ENCODE measurements around the gene PTPRD. TPM values are rescaled to one million over a fixed set of nuclear protein-coding genes. Genes with fewer than 3 reads are reported as not detected.

Gene PTPRD
- total and polyA plus RNA-seq, 4 donors, result 97.4 to 229 (median 161) TPM

DNA sequence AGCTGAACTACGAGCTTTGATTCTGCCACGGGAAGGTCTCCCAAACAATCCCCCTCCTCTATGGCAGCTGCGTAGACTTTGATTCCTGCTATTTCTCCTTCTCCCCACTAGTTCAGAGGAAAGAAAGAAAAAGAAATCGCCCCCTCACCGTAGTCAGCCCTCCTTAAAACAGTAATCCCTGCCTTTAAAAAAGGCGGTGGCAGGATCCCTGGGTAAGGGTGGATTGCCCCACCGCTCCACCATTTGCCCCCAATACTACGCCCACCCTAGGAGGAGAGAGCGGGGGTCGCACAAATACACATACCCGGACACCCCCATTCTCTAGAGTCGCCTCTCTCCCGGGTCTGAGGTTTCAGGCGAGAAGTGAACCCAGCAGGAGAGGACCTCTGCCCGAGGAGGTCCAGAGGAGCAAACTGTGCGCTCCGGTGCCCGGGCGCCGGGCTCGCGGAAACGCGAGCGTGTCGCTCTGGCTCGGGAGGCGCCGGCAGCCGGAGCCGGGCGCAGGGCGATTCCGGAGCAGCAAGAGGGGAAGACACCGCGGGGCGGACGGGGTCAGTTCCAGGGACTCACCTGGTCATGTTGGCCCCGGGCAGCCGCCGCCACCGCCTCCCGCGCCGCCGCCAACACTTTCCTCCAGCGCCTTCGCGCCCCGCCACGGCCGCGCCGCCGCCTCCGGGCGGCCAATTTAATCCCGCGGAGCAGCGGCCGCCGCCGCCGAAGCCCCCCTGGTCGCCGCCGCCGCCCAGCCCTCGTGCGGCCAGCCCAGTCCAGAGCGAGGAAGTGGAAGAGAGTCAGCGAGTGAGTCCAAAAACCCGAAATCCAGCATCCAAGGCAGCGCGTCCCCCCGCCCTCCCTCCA, 1755.5 kb downstream of the PTPRD start:
- WGBS (ENCODE audit: insufficient coverage), result under 1% methylated on average over 71 of the region's 76 CpGs
- no peaks in the 10 kb centered on the region for H3K9me3 ChIP-seq (ENCODE audit: control insufficient read depth, insufficient read depth, low read length)
- peaks cover 13% of the 10 kb centered on the region for H3K4me1 ChIP-seq (ENCODE audit: control insufficient read depth, insufficient read depth, low read length)
- peak overlapping the region; percentile 91 for H3K27ac ChIP-seq (ENCODE audit: low read depth, low read length)
- H3K36me3 ChIP-seq (ENCODE audit: control insufficient read depth, insufficient read depth, low read length), result no peaks in the 10 kb centered on the region
- no peaks in the 10 kb centered on the region for H3K27me3 ChIP-seq (ENCODE audit: control insufficient read depth, insufficient read depth, low read length)
- H3K4me3 ChIP-seq (ENCODE audit: low read depth, low read length), result peak overlapping the region; percentile 86
- peak in 2 of 6 donors; percentile 82 to 88 for DNase-seq (ENCODE audit: low read depth in 4 of 6, low spot score in 6 of 6)

DNA sequence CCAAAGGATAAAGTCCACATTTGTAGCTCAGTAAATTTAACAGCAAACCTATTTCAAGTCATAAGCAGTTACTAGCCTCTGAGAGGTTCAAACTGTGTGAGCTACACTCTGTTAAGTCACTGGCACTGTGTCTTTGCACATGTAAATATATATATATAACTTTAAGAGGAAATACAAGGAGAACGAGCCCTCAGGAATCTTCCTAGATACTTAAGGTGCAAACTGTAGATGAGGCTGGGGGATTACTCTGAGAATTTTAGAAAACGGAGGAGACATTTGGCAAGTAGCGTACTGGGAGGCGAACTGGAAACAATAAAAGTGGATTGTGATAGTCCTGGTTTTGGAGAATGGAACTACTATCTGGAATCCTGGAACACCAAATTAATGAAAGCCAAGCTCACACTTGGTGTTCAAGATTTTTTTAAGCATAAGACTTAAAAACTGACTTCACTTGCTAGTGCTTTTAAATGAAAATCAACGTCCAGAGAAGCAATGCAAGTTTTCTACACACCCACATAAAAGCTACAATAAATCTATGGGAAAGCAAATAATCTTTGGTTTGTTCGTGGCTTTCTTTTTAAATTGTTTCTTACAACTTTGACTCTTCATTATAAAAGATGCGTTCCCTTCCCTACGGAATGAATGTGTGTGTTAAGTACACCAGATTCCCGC, 1756.3 kb downstream of the PTPRD start:
- DNase-seq (ENCODE audit: low read depth in 4 of 6, low spot score in 6 of 6), result peak in 2 of 6 donors; percentile 45 to 69
- peak overlapping the region; percentile 86 for H3K4me3 ChIP-seq (ENCODE audit: low read depth, low read length)
- H3K36me3 ChIP-seq (ENCODE audit: control insufficient read depth, insufficient read depth, low read length), result no peaks in the 10 kb centered on the region
- H3K27me3 ChIP-seq (ENCODE audit: control insufficient read depth, insufficient read depth, low read length), result no peaks in the 10 kb centered on the region
- H3K27ac ChIP-seq (ENCODE audit: low read depth, low read length), result peak overlapping the region; percentile 65
- WGBS (ENCODE audit: insufficient coverage), result 10% methylated on average over 3 of the region's 9 CpGs
- H3K4me1 ChIP-seq (ENCODE audit: control insufficient read depth, insufficient read depth, low read length), result peaks cover 13% of the 10 kb centered on the region
- H3K9me3 ChIP-seq (ENCODE audit: control insufficient read depth, insufficient read depth, low read length), result no peaks in the 10 kb centered on the region

DNA sequence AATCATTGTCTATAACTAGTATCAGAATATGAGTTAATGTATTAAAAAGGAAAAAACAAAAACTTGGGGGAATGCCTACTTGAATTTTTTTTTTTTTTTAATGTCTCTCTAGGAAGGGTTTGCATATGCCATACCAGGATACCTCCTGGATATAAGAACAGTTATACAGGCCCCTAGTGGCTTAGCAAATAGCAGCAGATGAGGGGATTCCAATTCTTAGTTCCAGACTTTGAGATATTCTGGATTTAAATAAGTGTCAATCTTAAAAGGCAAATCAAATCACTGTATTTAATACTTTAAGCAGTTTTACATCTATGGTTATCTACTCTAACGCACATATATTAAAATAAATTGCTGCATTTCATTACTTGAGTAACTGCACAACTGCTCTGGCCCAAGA, 1757.8 kb downstream of the PTPRD start:
- no peaks in the 10 kb centered on the region for H3K9me3 ChIP-seq (ENCODE audit: control insufficient read depth, insufficient read depth, low read length)
- WGBS (ENCODE audit: insufficient coverage), result no CpG with 5 or more reads among the region's 1 CpG
- H3K27ac ChIP-seq (ENCODE audit: low read depth, low read length), result no peak overlapping the region
- H3K4me1 ChIP-seq (ENCODE audit: control insufficient read depth, insufficient read depth, low read length), result peaks cover 13% of the 10 kb centered on the region
- peak overlapping the region; percentile 86 for H3K4me3 ChIP-seq (ENCODE audit: low read depth, low read length)
- no peaks in the 10 kb centered on the region for H3K27me3 ChIP-seq (ENCODE audit: control insufficient read depth, insufficient read depth, low read length)
- peak in 2 of 6 donors; percentile 78 to 87 for DNase-seq (ENCODE audit: low read depth in 4 of 6, low spot score in 6 of 6)
- H3K36me3 ChIP-seq (ENCODE audit: control insufficient read depth, insufficient read depth, low read length), result no peaks in the 10 kb centered on the region

DNA sequence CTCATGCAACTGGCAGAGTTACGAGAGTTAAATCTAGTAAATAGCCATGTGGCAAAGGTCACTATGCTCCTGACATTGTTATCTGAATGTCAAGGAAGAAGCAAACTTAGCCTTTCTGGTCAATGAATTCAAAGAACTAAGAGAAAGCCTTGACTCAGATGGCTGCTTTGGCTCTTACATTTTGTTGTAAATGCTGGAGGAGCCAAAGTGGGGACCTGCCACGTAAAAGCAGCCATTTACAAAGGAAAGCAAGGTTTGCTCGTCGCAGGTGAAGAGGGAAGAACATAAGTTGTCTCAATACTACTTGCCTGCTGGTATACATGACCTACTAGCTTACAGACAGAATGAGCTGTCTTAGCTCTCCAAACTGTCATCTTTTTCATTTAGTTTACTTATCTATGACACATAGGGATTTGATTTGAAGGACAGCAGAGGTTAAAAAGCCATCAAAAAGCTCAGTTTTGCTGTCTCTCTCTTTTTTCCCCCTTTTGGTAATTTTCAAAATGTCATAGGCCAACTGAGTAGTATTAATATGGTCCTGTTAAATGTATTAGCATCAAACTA, 1760.4 kb downstream of the PTPRD start:
- WGBS (ENCODE audit: insufficient coverage), result 65% methylated on average over 4 of the region's 4 CpGs
- Histone ChIP-seq H3K27me3 (ENCODE audit: control insufficient read depth, insufficient read depth, low read length) (no peaks in the 10 kb centered on the region), H3K36me3 (ENCODE audit: control insufficient read depth, insufficient read depth, low read length) (no peaks in the 10 kb centered on the region), H3K4me3 (ENCODE audit: low read depth, low read length) (no peak overlapping the region), H3K9me3 (ENCODE audit: control insufficient read depth, insufficient read depth, low read length) (no peaks in the 10 kb centered on the region), H3K27ac (ENCODE audit: low read depth, low read length) (no peak overlapping the region), H3K4me1 (ENCODE audit: control insufficient read depth, insufficient read depth, low read length) (no peaks in the 10 kb centered on the region)
- no peak for DNase-seq (ENCODE audit: low read depth in 4 of 6, low spot score in 6 of 6)

DNA sequence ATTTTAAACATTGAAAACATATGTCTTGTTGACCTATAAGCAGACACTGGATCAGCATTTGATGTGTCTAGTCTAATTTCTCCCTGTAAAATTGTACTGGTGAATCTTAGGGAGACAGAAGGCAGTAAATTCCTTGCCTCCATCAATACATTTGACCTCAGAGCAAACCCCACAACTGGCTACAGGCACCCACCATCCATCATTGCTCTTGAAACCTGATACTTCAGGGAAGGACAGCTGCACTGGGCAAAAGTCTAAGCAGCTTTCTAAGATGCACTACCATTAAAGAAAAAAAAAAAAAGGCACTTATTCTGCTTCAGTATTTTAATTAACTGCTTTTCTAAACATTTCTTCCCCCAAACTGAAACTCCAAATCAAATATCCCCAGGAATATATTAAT, 1761.9 kb downstream of the PTPRD start:
- DNase-seq (ENCODE audit: low read depth in 4 of 6, low spot score in 6 of 6), result no peak
- H3K9me3 ChIP-seq (ENCODE audit: control insufficient read depth, insufficient read depth, low read length), result no peaks in the 10 kb centered on the region
- H3K4me3 ChIP-seq (ENCODE audit: low read depth, low read length), result no peak overlapping the region
- no peaks in the 10 kb centered on the region for H3K4me1 ChIP-seq (ENCODE audit: control insufficient read depth, insufficient read depth, low read length)
- H3K27me3 ChIP-seq (ENCODE audit: control insufficient read depth, insufficient read depth, low read length), result no peaks in the 10 kb centered on the region
- H3K27ac ChIP-seq (ENCODE audit: low read depth, low read length), result no peak overlapping the region
- H3K36me3 ChIP-seq (ENCODE audit: control insufficient read depth, insufficient read depth, low read length), result no peaks in the 10 kb centered on the region

DNA sequence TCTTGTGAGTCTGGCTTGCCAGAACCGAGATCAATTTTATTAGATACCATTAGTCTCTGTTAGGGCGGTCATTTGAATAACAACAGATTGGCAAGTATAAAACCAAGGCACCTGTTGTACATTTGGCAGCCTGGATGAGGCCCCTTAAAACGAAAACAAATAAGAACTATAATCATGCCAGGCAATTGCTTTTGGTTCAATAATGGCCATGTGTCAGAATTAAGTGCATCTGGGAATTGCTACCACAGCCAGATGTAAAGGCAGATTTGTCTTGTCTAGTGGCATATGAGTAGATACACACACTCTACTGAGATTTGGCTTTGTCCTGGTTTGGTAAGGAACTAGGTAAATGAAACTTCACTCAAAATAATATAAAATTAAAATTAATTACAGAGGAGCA, 1767.0 kb downstream of the PTPRD start:
- DNase-seq (ENCODE audit: low read depth in 4 of 6, low spot score in 6 of 6), result peak in 1 of 6 donors; percentile 61
- Histone ChIP-seq H3K4me1 (ENCODE audit: control insufficient read depth, insufficient read depth, low read length) (peaks cover 5% of the 10 kb centered on the region), H3K36me3 (ENCODE audit: control insufficient read depth, insufficient read depth, low read length) (no peaks in the 10 kb centered on the region), H3K27ac (ENCODE audit: low read depth, low read length) (no peak overlapping the region), H3K9me3 (ENCODE audit: control insufficient read depth, insufficient read depth, low read length) (no peaks in the 10 kb centered on the region), H3K27me3 (ENCODE audit: control insufficient read depth, insufficient read depth, low read length) (no peaks in the 10 kb centered on the region), H3K4me3 (ENCODE audit: low read depth, low read length) (no peak overlapping the region)
- WGBS (ENCODE audit: insufficient coverage), result no CpG with 5 or more reads among the region's 3 CpGs

DNA sequence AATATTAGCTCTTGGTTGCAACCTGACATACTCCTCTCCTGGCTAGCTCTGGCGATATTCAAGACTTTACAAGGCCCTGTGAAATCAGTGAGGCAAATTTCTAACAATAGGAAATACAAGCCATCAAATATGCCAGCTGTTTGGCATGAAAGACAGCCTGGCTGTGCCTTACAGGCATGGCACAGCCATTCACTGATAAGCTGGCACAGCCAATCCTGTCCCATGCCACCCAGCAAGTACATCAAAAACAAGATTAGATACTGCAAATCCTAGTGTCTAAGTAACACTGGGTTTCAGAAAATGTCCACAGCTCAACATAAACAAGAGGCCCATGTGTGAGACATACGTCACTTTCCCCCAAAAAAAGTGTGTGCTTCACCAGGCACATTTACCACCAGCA, 1767.4 kb downstream of the PTPRD start:
- H3K4me3 ChIP-seq (ENCODE audit: low read depth, low read length), result no peak overlapping the region
- H3K27ac ChIP-seq (ENCODE audit: low read depth, low read length), result no peak overlapping the region
- H3K36me3 ChIP-seq (ENCODE audit: control insufficient read depth, insufficient read depth, low read length), result no peaks in the 10 kb centered on the region
- H3K27me3 ChIP-seq (ENCODE audit: control insufficient read depth, insufficient read depth, low read length), result no peaks in the 10 kb centered on the region
- DNase-seq (ENCODE audit: low read depth in 4 of 6, low spot score in 6 of 6), result peak in 1 of 6 donors; percentile 58
- WGBS (ENCODE audit: insufficient coverage), result 47% methylated on average over 2 of the region's 2 CpGs
- H3K4me1 ChIP-seq (ENCODE audit: control insufficient read depth, insufficient read depth, low read length), result peaks cover 5% of the 10 kb centered on the region
- no peaks in the 10 kb centered on the region for H3K9me3 ChIP-seq (ENCODE audit: control insufficient read depth, insufficient read depth, low read length)

DNA sequence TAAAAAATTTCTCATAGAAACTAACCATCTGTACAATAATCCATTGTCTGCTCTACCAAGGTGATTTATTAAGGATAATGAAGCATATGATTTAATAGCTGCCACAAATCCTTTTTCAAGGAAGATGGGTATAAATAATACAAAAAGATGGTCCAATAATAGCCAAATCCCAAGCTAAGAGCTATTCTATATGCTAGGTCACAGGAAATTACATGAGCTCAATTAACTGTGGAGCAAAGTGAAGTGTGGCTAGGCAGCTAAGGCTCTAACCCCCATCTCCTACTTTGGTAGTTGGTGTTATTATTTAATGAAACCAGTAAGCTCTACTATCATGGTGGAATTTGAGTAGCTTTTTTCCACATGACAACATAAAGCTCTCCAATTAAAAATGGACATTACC, 1768.3 kb downstream of the PTPRD start:
- Histone ChIP-seq H3K27me3 (ENCODE audit: control insufficient read depth, insufficient read depth, low read length) (no peaks in the 10 kb centered on the region), H3K36me3 (ENCODE audit: control insufficient read depth, insufficient read depth, low read length) (no peaks in the 10 kb centered on the region), H3K4me3 (ENCODE audit: low read depth, low read length) (no peak overlapping the region), H3K27ac (ENCODE audit: low read depth, low read length) (no peak overlapping the region), H3K4me1 (ENCODE audit: control insufficient read depth, insufficient read depth, low read length) (peaks cover 5% of the 10 kb centered on the region), H3K9me3 (ENCODE audit: control insufficient read depth, insufficient read depth, low read length) (no peaks in the 10 kb centered on the region)
- DNase-seq (ENCODE audit: low read depth in 4 of 6, low spot score in 6 of 6), result no peak

DNA sequence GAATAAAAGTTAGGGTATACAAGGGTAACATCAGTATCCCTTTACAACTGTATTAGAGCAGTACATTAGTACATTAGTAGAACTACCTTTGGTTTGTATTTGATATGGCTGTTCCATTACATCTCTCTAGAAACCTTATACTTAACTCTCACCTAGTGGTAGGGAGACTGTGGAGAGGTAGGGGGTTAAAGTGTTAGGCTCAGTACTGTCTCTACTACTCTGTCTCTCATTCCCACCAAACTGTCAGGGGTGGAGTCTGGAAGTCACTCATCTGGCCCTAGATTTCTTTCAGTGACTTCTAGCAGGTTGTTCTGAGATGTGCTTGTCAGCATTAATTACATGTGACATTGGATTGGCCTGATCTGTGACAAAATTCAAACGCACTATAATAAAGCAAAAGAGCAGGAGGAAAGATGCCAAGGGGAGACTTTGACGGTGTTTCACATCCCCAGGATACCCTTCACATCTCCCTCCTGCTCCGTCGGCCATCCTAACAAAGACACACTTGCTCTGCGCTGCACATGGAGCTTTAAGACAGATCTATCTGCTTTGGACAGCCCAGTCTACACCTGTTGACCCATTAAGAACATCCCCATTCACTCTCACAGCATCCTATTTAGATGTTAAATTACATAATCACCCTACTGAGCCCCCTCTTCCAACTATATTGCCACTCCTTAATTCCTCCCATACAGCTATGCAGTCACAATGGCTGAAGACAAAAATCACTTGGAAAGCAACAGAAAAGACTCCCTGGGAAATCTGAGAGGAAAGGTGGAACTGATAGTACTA, 1770.2 kb downstream of the PTPRD start:
- no peaks in the 10 kb centered on the region for H3K27me3 ChIP-seq (ENCODE audit: control insufficient read depth, insufficient read depth, low read length)
- no peaks in the 10 kb centered on the region for H3K36me3 ChIP-seq (ENCODE audit: control insufficient read depth, insufficient read depth, low read length)
- DNase-seq (ENCODE audit: low read depth in 4 of 6, low spot score in 6 of 6), result no peak
- peaks cover 5% of the 10 kb centered on the region for H3K4me1 ChIP-seq (ENCODE audit: control insufficient read depth, insufficient read depth, low read length)
- H3K4me3 ChIP-seq (ENCODE audit: low read depth, low read length), result no peak overlapping the region
- WGBS (ENCODE audit: insufficient coverage), result 67% methylated on average over 4 of the region's 5 CpGs
- no peak overlapping the region for H3K27ac ChIP-seq (ENCODE audit: low read depth, low read length)
- H3K9me3 ChIP-seq (ENCODE audit: control insufficient read depth, insufficient read depth, low read length), result no peaks in the 10 kb centered on the region

Measured in spinal cord (tissue), 10 donors.